Measurements from ENCODE around the gene OSBPL9. TPM values are rescaled to one million over a fixed set of nuclear protein-coding genes. Genes with fewer than 3 reads are reported as not detected.
A peak's percentile ranks its signal among the peaks of the same experiment; 100 is the strongest.
"Not testable (repeated sequence)": the region's sequence is repeated elsewhere in the genome, so short reads cannot be mapped to it uniquely, and the experiment has no call there.

OSBPL9 gene
- total RNA-seq, 1 experiment from 2014 or later, result 47.7 TPM

- no peak for DNase-seq (ENCODE audit: extremely low read depth, low read depth)
These were observed 9.2 kb upstream of the OSBPL9 start for GRCh38 chr1:51607681-51608095.

GRCh38 chr1:51610104-51610503 is 6.8 kb upstream of the OSBPL9 start:
- DNase-seq (ENCODE audit: extremely low read depth, low read depth), result not testable (repeated sequence)

- no peak for DNase-seq (ENCODE audit: extremely low read depth, low read depth)
These were observed 6.3 kb upstream of the OSBPL9 start for GRCh38 chr1:51610637-51611036.

- no peak for DNase-seq (ENCODE audit: extremely low read depth, low read depth)
These were observed 4.4 kb upstream of the OSBPL9 start for GRCh38 chr1:51612447-51612961.

- DNase-seq (ENCODE audit: extremely low read depth, low read depth), result no peak
These were observed 1.1 kb upstream of the OSBPL9 start for GRCh38 chr1:51615780-51616291.

- no peak for DNase-seq (ENCODE audit: extremely low read depth, low read depth)
These were observed 402 bp upstream of the OSBPL9 start for GRCh38 chr1:51616490-51616889.

- DNase-seq (ENCODE audit: extremely low read depth, low read depth), result no peak
These were observed 1.8 kb downstream of the OSBPL9 start for GRCh38 chr1:51618715-51619114.

- DNase-seq (ENCODE audit: extremely low read depth, low read depth), result no peak
These were observed 3.6 kb downstream of the OSBPL9 start for GRCh38 chr1:51620470-51620869.

- DNase-seq (ENCODE audit: extremely low read depth, low read depth), result no peak
These were observed 4.3 kb downstream of the OSBPL9 start for GRCh38 chr1:51621161-51621560.

- DNase-seq (ENCODE audit: extremely low read depth, low read depth), result no peak
These were observed 5.1 kb downstream of the OSBPL9 start for GRCh38 chr1:51621841-51622454.

- peak; percentile 20 for DNase-seq (ENCODE audit: extremely low read depth, low read depth)
These were observed 5.6 kb downstream of the OSBPL9 start for GRCh38 chr1:51622455-51622913.

- DNase-seq (ENCODE audit: extremely low read depth, low read depth), result no peak
These were observed 6.1 kb downstream of the OSBPL9 start for GRCh38 chr1:51623025-51623424.

- no peak for DNase-seq (ENCODE audit: extremely low read depth, low read depth)
These were observed 6.6 kb downstream of the OSBPL9 start for GRCh38 chr1:51623450-51623849.

- no peak for DNase-seq (ENCODE audit: extremely low read depth, low read depth)
These were observed 8.0 kb downstream of the OSBPL9 start for GRCh38 chr1:51624855-51625254.

- DNase-seq (ENCODE audit: extremely low read depth, low read depth), result peak; percentile 20
These were observed 10.8 kb downstream of the OSBPL9 start for GRCh38 chr1:51627672-51628071.

- DNase-seq (ENCODE audit: extremely low read depth, low read depth), result no peak
These were observed 12.1 kb downstream of the OSBPL9 start for GRCh38 chr1:51628715-51629590.

- no peak for DNase-seq (ENCODE audit: extremely low read depth, low read depth)
These were observed 13.0 kb downstream of the OSBPL9 start for GRCh38 chr1:51629918-51630317.

- DNase-seq (ENCODE audit: extremely low read depth, low read depth), result no peak
These were observed 13.5 kb downstream of the OSBPL9 start for GRCh38 chr1:51630393-51630792.

- DNase-seq (ENCODE audit: extremely low read depth, low read depth), result no peak
These were observed 14.0 kb downstream of the OSBPL9 start for GRCh38 chr1:51630922-51631321.

- DNase-seq (ENCODE audit: extremely low read depth, low read depth), result no peak
These were observed 14.9 kb downstream of the OSBPL9 start for GRCh38 chr1:51631747-51632146.

- no peak for DNase-seq (ENCODE audit: extremely low read depth, low read depth)
These were observed 17.7 kb downstream of the OSBPL9 start for GRCh38 chr1:51634618-51635017.

- no peak for DNase-seq (ENCODE audit: extremely low read depth, low read depth)
These were observed 18.7 kb downstream of the OSBPL9 start for GRCh38 chr1:51635615-51636014.
